Stimulated activated CD8-positive, alpha-beta memory T cell treated with anti-CD3 and anti-CD28 coated beads, Interleukin-12 subunit alpha, Interleukin-12 subunit beta, amount 100 ng/mL, for 1 hour (primary cell): ENCODE results near the gene PSMD13.

Experiments
- DNase-seq: peaks from one replicate; pipeline ENCODE4 v3.0.0-alpha.2; 2020; ENCODE audit warnings: low read depth

The PSMD13 gene

DNA sequence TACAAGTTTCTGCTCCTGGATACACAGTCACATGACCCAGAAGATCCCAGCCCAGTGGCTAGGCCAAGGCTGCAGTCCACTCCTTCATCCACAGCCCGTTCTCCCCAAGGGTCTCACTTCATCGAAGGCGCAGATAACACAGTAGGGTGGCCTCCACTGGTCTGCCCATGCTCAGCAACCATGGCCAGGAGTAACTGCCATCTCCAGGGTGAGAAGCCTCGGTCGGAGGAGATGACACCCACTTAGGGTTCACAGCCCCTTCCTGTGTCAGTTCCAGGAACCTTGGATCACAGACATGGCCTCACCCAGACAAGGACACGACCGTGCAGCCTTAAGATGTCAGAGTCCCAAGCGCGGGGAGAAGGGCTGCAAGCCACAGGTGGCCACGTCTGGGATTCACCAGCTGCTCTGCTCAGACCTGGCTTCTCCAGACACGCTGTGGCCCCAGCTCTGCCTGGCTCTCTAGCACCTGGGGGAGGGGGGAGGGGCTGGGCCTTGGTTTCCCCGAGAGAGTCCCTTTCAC, 32.1 kb upstream of the PSMD13 start:
- DNase-seq: no peak

DNA sequence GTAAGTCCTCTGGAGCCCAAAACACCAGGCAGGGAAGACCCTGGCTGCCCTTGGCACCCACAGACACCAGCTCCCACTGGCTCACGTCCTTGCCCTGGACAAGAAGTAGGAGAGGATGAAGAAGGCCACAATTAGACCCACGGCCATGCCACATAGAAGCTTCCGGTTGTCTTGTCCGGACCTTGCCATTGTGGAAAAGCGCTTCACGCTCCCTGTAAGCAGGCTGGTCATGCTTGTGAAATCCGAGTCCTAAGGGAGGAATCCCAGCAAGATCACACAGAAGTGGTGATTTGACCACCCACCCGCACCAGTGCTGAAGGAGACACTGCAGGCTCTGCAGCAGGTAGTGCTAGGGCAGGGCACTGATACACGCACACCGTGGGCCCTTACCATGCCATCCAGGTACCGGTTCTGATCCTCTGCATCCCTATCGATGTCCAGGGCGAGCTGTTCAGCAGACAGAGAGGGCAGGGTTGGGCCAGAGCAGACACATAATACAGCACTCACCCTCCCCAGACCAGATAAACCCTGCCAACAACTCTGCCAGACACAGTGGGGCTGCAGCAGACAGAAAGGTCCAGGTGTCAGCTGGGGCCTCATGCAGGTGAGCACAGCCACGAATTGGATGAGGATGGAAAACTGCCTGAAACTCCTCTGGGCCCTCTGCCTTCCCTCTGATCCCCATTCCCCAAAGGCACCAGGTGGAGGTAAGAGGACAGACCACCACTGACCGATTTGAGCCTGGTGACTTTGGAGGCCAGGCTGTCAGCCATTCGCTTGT, 31.4 kb upstream of the PSMD13 start:
- no peak for DNase-seq

DNA sequence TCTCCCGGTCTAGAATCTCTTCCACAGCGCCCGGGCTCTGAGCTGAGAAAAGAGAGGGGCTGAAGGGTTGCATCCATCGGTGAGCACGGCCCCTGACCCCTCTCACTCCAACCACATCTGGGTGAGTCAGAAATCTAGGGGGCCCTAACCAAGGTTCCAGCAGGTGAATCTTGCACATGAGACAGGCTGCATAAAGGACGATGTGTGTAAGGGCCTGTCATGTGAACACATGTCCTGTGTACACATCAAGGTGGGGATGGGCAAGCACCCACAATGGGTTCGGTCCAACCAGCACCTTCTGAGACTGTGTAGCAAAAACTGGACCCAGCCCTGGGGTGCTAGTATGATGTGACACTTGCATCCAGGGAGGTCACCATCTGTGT, 30.8 kb upstream of the PSMD13 start:
- DNase-seq: no peak

DNA sequence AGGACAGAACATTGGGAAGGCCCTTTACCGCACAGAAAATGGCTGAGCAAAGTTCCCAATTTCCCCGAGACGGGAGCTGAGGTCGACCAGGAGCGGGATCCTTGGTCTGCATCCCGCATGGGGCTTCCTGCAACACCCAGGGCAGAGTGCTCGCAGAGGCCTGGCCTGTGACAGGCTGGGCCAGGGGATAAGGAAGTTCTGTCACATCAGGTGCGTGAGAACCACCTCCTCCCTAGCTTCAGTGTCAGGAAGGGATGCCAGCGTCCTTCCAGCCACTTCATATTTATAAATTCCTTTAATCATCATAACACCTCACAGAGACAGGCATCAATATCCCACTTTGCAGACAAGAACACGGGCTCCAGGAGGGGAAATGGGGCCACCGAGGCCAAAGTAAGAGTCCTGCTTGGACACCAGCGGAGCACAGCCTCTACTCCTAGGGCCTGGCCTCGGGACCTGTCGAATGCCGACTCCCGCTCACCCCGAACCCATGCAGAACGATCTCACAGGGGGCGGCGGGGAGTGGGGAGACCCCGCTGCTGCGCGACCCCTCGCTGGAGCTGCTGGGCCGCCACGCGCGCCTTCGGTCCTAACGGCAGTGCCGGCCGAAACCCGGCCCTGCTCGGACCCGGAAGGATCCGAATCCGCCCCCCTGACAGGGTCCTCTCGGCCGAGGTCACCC, 30.1 kb upstream of the PSMD13 start:
- DNase-seq: no peak

DNA sequence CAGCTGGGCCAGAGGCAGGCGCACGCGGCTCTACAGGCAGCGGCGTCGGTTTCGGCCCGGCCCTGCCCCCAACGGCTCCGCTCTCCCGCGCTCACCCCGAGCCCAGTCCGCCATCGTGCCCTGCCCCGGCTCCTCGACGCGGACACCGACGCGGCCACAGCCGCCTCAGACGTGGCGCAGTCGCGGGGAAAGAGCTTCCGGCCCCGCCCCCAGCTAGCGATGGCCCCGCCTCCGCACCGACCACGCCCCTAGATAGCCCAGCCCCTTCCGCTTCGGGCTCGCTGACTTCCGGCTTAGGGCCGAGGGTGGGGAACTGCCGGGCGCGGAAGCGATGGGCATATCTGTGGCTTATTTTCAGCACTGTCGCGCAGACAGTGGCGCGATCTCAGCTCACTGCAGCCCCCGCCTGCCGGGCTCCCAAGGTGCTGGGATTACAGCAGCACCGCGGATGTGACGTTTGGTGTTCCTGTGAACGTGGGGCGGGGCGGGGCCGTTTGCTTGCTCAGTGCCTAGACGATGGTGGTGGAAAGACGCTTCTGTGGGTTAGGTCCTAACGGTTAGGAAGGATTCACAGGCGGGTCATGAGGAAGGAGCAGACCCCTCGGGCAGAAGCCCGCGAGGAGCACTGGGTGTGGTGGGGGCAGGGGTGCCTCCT, 29.4 kb upstream of the PSMD13 start, which contains the start of the genes BET1L and RIC8A:
TSS of gene BET1L (minus strand) at position 192 of the 655 bp plus-strand sequence. CDS start at position 114, 78 bp downstream.
TSS of gene RIC8A (plus strand) at position 501 of the 655 bp plus-strand sequence. CDS start 1,147 bp downstream, outside the sequence.
- peak; percentile 93 for DNase-seq

DNA sequence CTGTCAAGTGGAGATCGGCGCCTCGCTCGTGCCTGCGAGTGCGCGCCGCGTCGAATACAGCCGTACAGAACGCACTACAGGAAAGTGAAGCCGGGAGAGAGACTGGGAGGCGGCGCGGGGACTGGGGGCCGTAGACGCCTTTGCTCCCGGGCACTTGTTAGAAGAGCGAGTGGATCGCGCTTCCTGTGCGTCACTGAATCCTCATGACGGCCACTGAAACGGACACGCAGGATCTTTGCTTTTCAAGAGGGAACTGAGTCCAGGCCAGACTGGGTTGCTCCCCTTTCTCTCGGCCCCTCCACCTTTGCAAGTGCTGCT, 29.0 kb upstream of the PSMD13 start:
- no peak for DNase-seq

DNA sequence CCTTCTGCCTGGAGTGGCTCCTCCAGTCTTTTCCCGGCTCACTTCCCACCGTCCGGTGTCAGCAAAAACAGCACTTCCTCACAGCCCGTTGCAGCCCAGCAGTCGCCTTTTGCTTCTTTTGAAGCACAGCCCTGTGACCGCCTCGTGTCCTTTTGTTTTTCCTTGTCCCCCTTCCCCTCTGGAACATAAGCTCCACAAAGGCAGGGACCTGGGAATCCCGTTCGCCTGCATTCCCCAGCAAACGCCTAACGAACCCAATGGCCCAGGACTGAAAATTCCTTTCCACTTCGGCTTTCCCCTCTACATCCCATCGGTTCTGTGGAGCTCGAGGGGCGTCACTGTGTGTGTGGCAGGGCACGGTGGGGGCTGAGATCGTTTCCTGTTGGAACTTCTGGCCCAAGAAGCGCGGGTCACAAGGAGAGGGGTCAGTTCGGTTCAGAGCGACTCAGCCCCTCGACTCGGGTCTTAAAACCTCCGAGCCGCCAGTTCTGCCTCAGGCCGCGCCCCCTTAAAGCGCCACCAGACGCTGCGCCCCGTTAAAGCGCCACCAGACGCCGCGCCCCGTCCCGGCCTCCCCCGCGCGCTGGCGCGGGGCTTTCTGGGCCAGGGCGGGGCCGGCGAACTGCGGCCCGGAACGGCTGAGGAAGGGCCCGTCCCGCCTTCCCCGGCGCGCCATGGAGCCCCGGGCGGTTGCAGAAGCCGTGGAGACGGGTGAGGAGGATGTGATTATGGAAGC, 28.4 kb upstream of the PSMD13 start:
- DNase-seq: peak; percentile 68

DNA sequence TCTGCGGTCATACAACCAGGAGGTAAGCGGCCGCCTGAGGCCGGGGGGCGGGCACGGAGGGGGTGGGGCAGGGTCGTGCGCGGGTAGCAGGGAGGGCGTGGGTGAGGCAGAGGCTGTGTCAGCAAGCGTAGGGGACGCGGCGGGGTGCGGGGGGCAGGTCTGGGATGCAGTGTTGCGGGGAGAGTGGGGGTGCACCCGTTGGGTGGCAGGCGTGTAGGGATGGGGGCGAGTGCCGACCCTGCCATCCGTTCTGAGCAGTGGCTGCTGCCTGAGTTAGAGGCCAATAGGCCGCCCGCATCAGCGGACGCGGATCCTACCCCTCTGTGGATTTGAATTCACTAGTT, 27.9 kb upstream of the PSMD13 start:
- no peak for DNase-seq

DNA sequence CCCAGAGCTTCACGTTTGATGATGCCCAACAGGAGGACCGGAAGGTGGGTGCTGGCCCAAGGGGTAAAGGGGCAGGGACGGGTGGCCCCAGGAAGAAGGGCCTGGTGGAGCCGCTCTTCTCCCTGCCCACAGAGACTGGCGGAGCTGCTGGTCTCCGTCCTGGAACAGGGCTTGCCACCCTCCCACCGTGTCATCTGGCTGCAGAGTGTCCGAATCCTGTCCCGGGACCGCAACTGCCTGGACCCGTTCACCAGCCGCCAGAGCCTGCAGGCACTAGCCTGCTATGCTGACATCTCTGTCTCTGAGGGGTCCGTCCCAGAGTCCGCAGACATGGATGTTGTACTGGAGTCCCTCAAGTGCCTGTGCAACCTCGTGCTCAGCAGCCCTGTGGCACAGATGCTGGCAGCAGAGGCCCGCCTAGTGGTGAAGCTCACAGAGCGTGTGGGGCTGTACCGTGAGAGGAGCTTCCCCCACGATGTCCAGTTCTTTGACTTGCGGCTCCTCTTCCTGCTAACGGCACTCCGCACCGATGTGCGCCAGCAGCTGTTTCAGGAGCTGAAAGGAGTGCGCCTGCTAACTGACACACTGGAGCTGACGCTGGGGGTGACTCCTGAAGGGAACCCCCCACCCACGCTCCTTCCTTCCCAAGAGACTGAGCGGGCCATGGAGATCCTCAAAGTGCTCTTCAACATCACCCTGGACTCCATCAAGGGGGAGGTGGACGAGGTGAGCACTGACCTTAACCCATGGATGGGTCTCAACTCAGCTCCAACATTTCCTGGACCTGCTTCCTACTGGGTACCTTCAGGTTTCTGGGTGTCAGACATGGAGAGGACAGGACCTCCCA, 27.3 kb upstream of the PSMD13 start:
- DNase-seq: no peak

DNA sequence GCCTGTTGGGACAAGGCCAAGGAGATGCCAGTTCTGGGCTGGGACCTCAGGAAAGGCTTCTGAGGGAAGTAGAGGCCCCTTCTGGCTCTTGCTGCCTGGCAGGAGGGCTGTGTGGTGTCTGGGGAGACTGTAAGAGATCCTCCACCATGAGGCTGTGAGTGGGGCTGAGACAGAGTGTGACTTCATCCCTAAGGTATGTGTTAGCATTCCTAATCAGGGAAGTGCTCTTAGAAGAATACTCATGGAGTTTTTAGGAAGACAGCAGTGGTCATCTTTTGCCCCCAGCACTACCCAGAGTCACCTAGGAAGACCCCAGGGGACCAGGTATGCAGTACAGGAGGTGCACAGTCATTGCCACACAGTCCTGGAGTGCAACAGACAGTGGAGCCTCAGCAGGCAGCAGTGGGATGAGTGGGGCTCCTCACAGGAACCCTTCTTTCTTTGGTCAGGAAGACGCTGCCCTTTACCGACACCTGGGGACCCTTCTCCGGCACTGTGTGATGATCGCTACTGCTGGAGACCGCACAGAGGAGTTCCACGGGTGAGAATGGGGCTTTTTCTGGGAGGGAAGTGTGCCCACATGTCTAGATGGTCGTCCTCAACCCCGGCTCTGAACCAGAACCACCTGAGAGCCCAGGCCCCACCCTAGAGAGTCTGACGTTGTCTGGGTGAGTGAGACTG, 26.5 kb upstream of the PSMD13 start:
- DNase-seq: no peak

DNA sequence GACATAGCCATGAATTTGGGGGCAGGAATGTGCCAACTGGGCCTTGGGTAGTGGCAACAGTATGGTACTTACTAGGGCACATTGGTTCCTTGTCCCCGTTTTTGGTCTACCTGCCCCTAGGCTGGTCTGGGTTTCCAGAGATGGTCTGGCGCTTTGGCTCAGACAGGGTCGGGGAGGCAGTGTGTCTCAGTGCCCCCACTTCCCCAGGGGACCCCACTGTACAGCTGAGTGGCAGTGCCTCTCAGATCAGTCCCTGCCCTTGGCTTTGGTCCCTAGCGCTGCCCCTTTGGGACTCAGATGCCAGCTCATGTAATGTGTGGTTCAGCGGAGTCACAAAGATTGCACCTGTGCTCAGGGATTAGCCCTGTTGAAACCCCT, 26.0 kb upstream of the PSMD13 start:
- no peak for DNase-seq

DNA sequence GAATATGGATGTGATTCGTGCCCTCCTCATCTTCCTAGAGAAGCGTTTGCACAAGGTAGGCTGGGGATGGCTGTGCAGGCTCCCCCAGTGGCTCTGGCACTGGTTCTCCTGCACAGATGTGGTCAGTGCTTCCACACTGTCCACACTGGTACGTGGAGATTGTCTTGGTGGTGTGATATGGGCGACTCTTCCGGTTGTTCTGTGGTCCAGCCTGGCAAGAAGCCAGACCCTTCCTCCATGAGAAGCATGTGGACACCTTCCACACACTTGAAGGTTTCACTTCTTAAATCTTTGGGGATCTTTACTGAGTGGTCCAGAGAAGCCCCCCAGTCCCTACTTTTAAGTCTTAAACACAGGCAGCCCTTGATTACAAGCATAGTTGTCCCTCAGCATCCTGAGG, 25.5 kb upstream of the PSMD13 start:
- DNase-seq: no peak

DNA sequence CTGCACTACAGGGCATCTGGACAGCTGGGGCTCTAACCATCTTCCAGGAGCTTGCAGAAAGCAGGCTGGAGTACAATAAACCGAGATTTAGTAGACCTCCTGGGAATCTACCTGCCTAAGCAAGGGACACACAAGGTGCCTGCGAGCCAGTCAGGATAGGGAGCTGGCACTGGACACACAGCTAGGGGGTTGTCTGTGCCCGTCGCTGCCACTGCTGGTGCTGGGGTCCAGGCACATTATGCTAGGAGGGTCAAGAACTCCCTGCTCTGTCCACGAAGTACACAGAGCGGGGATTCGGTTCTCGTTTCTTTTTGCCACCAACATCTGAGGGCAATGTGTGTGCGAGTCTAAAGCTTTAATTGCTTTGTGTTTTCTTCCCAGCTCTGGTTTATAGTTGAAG, 25.0 kb upstream of the PSMD13 start:
- no peak for DNase-seq

DNA sequence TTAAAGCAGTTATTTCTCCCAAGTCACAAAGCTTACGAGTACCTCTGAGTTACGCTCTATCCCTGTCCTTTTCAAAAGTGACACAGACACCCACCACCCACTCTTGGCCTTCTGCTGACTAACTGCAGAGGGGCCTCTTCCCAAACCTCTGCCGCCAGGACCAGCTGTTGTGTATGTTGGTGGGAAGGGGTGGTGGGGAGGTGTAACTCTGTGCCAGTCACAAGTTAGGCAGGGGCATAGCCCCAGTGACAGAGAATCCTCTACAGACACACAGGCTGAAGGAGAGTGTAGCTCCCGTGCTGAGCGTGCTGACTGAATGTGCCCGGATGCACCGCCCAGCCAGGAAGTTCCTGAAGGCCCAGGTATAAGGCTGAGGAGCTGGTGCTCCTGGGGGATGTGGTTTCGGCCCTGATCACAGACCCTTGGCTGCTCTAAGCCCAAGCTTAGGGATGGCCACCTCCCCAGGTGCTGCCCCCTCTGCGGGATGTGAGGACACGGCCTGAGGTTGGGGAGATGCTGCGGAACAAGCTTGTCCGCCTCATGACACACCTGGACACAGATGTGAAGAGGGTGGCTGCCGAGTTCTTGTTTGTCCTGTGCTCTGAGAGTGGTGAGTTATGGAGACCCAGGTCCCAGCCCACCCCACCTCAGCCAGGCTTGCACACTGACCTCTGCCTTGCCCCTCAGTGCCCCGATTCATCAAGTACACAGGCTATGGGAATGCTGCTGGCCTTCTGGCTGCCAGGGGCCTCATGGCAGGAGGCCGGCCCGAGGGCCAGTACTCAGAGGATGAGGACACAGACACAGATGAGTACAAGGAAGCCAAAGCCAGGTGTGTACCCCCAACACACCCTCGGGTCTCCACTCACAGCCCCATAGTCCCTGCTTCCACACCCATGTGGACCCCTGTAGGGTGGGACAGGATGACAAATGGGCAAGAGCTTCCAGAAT, 24.4 kb upstream of the PSMD13 start:
- DNase-seq: no peak

DNA sequence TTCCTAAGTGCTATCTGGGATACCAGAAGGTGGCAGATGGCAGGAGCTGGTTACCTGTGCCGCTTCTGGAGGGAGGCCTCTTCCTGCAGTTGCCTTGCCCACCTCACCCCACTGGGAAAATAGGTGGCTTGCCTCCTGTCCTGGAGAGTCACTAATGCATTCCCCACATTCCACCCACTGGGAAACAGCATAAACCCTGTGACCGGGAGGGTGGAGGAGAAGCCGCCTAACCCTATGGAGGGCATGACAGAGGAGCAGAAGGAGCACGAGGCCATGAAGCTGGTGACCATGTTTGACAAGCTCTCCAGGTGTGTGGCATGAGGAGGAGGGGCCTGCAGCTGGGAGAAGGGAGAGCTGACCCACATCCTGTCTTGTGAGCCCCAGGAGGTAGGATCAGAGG, 23.7 kb upstream of the PSMD13 start:
- no peak for DNase-seq

DNA sequence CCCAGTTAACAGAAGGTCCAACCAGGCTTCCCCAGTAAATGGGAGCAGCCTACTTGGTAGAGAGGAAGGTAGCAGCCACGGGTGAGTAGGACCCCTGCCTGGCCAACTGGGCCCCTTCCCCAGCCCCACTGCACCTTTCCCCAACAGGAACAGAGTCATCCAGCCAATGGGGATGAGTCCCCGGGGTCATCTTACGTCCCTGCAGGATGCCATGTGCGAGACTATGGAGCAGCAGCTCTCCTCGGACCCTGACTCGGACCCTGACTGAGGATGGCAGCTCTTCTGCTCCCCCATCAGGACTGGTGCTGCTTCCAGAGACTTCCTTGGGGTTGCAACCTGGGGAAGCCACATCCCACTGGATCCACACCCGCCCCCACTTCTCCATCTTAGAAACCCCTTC, 22.7 kb upstream of the PSMD13 start:
- no peak for DNase-seq

DNA sequence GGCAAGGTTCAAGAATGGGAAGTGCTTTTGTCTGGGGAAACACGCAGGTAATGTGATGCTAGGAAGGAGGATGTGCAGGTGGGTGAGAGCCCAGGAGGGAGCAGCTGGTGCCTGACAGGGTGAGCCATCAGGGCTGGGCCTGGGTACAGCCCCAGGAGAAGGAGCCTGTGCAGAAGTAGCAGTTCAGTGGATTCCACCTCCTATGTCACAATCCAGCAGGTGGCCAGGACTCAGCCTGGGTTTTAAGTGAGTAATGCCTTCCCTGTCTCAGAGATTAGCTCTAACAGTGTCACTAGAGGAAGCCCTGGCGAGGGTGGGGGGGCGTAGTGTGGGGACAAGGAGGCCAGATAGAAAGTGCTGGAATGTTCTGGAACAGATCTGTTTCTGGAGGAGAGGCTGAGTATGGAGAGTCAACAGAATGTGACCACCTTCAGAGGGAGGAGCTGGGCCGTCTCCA, 21.2 kb upstream of the PSMD13 start:
- DNase-seq: no peak

DNA sequence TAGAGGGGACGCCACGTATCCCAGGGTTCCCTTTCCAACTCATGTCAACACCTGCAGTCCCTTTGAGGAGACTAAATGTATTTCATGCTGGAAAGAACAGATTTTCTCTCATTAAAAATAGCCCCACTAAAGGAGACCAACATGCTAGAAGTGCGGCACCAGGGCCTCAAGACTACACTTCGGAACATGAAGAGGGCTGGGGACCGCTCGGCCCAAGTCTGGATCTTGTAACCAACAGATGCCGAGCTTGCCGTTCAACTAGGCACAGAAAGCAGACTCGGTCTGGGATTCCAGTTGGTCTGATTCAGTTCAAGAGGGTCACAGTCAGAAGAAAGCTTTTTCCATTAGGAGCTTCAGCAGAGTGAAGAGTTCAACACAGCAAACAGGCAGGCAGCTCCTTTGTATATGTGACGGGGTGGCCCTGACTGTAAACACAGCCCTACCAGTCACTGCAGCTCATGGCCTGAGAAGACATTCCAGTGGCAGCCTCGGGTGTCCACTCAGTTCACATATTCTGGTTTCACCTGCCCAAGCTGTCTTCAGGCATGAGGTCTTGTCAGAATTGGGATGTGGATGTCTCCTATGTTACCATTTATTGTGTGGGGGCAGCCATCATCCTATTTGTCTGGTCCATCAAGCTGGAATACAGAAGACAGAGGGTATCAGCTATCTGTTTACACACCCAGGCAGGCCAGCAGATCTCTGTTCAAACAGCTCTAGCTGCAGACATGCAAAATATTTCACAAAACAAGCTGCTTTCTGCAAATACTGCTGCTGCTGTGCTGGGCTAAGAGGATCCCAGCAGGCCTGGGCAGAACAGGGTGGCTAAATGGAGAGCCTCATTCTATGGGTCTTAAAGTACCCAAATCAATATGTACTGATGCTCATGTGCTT, 20.4 kb upstream of the PSMD13 start:
- DNase-seq: no peak

DNA sequence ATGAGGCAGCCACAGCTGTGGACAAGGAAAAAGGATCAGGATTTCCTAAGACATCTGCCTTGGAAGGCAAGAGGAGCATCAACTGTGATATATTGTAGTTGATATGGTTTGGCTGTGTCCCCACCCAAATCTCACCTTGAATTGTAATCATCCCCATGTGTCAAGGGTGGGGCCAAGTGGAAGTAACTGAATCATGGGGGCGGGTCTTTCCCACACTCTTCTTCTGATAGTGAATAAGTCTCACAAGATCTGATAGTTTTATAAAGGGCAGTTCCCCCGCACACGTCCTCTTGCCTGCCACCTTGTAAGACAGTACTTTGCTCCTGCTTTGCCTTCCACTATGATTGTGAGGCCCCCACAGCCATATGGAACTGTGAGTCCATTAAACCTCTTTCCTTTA, 19.1 kb upstream of the PSMD13 start:
- no peak for DNase-seq
